Measurements from ENCODE around the gene CDH4.

DNA sequence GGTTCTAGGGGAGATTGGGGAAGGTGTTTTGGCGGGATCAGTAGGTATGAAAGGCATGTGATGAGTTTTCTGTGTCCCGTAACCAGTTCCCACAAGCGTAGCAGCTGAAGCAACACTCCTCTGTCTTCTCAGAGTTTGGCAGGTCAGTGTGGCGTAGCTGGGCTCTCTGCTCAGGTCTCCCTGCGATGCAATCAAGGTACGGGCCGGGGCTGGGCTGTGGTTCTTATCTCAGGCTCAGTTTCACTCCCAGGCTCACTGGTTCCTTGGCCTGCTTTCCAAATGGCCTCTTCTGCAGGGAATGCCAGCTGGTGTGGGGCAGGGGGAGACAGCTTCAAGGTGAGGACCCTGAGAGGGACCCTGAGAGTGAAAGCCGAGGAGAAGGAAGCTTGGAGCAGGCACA lies 280.7 kb downstream of the CDH4 start:
- TF ChIP-seq, protein P1, sequence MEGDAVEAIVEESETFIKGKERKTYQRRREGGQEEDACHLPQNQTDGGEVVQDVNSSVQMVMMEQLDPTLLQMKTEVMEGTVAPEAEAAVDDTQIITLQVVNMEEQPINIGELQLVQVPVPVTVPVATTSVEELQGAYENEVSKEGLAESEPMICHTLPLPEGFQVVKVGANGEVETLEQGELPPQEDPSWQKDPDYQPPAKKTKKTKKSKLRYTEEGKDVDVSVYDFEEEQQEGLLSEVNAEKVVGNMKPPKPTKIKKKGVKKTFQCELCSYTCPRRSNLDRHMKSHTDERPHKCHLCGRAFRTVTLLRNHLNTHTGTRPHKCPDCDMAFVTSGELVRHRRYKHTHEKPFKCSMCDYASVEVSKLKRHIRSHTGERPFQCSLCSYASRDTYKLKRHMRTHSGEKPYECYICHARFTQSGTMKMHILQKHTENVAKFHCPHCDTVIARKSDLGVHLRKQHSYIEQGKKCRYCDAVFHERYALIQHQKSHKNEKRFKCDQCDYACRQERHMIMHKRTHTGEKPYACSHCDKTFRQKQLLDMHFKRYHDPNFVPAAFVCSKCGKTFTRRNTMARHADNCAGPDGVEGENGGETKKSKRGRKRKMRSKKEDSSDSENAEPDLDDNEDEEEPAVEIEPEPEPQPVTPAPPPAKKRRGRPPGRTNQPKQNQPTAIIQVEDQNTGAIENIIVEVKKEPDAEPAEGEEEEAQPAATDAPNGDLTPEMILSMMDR (IDR thresholded peaks at IDR 0.05; ENCODE audit: extremely low read depth in 1 of 2, insufficient read depth in 1 of 2, low read depth in 1 of 2, low read length in 2 of 2): no peak
- TF ChIP-seq POLR2AphosphoS5 (IDR thresholded peaks at IDR 0.05; ENCODE audit: insufficient read depth, low read depth, low read length) (no peak), EZH2 (IDR thresholded peaks at IDR 0.05; ENCODE audit: borderline replicate concordance, low read depth, low read length, severe bottlenecking) (no peak), POLR2A (IDR thresholded peaks at IDR 0.05; ENCODE audit: low read depth, low read length) (no peak), JUN (IDR thresholded peaks at IDR 0.05; ENCODE audit: borderline replicate concordance, insufficient read depth, insufficient read length, low read depth) (no peak), GATA2 (IDR thresholded peaks at IDR 0.05; ENCODE audit: insufficient read depth, insufficient read length, low read depth, low read length) (no peak), MYC (IDR thresholded peaks at IDR 0.05; ENCODE audit: low read depth, low read length) (no peak), FOS (IDR thresholded peaks at IDR 0.05; ENCODE audit: borderline replicate concordance, insufficient read depth, low read length) (no peak)
- TF ChIP-seq, protein P2, sequence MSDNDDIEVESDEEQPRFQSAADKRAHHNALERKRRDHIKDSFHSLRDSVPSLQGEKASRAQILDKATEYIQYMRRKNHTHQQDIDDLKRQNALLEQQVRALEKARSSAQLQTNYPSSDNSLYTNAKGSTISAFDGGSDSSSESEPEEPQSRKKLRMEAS (IDR thresholded peaks at IDR 0.05; ENCODE audit: insufficient read depth, insufficient read length): no peak

All from endothelial cell of umbilical vein (primary cell).